NCI-H2081 (cell line): ENCODE results near the gene CASP2.

Experiments
- DNase-seq, 2 experiments: peaks; one replicate each; lab custom pipeline; 2025; lab: John Stamatoyannopoulos, UW

The CASP2 gene

DNA sequence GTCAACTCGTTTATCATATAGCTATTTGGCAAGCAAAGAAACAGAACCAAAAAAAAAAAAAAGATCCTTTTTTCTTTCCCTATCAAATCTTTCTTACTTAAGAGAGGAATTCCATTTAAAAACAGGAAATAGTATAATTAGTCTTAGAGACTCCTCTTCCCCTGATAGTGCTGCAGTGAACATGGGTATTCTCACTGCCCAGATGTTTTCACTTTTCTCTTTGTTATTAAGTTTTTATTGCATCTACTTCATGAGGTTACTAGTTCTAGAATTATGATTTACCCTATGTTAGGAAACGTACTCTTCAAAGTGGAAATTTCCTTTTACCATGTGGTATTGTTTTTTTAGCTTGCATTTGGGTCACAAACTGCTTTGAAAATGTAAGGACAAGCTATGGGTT, 8.5 kb downstream of the CASP2 start:
- no peak for DNase-seq

DNA sequence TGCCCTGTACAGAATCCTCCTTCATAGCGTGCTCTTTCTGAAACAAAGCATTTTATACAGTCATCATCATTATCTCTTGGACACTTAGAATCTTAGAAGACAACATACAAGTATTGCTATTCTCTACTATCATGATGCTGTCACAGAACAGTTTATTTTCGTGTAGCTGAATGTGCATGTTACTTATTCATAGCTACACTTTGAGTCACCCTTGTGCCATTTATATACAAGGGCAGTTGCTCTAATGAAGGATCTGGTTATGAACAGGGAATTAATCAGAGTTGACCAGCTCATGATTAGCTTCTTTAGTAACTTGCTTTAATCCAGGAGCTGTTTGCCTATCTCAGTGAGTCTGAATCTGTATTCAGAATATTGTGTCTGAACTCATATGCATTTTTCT, 11.2 kb downstream of the CASP2 start:
- no peak for DNase-seq

DNA sequence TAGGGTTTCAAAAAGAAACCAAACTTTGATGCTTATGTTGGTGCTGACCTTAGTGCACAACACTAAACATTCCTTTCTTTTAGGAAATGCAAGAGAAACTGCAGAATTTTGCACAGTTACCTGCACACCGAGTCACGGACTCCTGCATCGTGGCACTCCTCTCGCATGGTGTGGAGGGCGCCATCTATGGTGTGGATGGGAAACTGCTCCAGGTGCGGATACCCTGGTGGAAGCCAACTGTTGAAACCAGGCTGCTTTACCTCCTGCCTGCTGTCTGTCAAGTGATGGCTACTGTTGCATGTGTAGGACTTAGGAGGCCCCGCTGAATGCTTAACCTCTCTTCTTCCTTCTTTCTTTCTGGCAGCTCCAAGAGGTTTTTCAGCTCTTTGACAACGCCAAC, 11.7 kb downstream of the CASP2 start:
- peak; percentile 19 to 44 for DNase-seq

DNA sequence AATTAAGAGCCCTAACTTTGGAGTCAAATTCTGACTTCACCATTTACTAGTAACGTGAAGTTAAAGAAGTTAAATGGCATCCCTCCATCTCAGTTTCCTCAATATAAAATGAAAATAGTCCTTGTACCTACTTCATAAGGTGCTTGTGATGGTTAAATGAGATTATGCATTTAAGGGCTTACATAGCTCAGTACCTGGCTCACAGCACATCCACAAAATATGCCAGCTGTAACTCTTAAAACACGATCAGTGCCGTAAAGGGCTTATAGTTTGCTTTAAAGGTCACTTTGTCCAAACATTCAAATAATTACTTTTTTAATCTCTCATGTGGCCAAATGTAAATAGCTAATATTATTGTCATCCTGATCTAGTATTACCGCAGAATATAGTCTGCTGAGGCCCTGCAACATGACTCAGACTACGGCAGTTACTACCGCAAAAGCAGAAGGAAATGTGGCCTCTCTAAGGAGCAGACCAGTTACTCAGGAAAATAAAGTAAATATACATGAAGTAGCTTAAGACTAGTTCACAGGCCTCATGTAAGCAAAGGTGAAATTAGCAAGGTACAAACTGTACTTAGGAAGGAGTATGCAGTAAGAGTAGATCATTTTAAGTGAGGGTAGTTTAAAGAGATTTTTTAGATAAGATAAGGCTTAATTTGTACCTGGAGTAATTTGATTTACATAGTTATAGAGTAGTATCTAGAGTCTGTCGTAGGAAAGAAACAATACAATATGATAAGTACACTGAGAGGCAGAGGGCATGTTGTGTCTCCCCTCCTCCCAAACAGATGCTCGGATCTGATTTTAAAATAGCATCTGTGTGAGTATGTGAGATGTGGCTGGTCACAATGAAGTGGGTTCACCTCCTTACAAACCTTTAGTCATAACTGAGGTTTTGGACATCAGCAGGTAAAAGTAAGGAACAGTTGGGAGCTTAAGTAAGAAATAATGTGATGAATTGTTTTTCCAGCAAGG, 13.1 kb downstream of the CASP2 start:
- no peak for DNase-seq

DNA sequence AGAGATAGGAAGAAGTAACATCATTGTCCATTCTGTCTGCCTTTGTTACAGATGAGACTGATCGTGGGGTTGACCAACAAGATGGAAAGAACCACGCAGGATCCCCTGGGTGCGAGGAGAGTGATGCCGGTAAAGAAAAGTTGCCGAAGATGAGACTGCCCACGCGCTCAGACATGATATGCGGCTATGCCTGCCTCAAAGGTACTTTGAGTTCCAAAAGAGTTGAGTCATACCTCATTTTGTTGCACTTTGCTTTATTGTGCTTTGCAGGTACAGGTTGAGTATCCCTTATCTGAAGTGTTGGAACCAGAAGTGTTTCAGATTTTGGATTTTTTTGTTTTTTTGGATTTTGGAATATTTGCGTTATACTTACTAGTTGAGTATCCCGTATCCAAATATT, 15.6 kb downstream of the CASP2 start:
- DNase-seq = no peak

DNA sequence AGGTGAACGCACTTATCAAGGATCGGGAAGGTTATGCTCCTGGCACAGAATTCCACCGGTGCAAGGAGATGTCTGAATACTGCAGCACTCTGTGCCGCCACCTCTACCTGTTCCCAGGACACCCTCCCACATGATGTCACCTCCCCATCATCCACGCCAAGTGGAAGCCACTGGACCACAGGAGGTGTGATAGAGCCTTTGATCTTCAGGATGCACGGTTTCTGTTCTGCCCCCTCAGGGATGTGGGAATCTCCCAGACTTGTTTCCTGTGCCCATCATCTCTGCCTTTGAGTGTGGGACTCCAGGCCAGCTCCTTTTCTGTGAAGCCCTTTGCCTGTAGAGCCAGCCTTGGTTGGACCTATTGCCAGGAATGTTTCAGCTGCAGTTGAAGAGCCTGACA, 16.8 kb downstream of the CASP2 start:
- no peak for DNase-seq

DNA sequence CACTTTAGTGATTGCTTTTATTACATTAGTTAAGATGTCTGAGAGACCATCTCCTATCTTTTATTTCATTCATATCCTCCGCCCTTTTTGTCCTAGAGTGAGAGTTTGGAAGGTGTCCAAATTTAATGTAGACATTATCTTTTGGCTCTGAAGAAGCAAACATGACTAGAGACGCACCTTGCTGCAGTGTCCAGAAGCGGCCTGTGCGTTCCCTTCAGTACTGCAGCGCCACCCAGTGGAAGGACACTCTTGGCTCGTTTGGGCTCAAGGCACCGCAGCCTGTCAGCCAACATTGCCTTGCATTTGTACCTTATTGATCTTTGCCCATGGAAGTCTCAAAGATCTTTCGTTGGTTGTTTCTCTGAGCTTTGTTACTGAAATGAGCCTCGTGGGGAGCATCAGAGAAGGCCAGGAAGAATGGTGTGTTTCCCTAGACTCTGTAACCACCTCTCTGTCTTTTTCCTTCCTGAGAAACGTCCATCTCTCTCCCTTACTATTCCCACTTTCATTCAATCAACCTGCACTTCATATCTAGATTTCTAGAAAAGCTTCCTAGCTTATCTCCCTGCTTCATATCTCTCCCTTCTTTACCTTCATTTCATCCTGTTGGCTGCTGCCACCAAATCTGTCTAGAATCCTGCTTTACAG, 17.4 kb downstream of the CASP2 start:
- DNase-seq = peak; percentile 11 to 14

DNA sequence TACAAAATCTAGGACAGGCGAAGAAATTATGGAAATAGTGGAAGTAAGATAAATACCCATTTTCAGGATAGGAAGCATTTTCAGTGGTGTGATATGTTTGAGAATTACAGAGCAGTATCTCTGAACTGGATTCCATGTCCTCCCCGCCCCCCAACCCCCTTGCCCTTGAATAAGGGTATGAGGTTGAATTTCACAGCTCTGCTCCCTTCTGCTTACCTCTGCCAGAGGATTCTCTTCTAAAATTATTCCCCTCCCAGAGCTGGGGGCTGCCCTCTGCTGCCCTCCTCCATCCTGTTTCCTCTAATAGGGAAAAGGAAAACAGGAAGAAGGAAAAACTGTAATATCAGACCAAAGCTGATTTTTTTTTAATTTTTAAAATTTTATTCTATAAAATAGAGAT, 20.5 kb downstream of the CASP2 start:
- no peak for DNase-seq

DNA sequence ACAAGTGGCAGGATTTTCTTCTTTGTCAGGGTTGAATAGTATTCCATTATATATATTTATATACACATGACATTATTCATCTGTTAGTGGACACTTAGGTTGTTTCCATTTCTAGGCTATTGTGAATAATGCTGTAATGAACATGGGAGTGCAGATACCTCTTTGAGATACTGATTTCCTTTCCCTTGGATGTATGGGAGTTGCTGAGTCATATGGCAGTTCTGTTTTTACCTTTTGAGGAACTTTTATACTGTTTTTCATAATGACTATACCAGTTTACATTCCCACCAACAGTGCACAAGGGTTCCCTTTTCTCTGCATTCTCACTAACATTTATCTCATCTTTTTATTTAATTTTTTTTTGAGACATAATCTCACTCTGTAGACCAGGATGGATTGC, 26.0 kb downstream of the CASP2 start:
- no peak for DNase-seq

DNA sequence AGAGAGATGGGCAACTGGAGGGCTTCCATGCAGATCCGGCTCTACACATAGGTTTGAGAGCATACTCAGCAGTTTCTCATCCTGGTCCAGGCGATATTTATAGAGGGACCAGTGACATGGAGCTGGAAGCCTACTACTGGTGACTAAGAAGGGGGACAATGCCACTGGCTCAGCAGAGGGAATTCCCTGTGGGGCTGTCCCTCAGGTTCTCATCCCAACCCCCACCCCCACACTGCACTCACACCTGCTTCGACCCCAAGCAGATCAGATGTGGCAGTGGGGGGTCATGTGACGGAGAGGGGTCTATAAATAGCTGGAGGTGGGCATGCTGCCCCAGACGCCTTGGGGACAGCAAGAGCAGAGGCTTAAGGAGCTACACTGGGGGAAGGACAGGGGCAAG, 27.6 kb downstream of the CASP2 start, which contains the start of gene CLCN1:
Gene CLCN1, plus strand, starts transcription at position 336 of the 400 bp plus-strand sequence. CDS start 102 bp downstream, outside the sequence.
- DNase-seq = no peak

DNA sequence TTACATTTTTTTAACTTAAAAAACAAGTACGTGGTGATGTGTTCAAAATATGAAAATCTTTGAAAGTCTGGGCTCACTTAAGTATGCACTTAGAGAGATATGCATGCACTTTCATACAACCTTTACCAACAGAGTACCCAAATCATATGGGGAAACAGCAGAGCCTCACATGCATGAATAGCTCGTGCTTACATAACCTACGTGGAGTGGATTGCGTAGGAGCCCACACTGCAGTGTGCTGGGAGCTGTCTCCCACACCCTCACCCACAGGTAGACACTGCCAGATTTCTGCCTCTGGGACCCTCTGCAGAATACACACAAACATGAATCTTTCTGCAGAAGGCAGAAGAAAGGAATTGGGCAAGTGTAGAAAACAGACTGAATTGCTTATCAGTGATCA, 28.3 kb downstream of the CASP2 start:
- no peak for DNase-seq

DNA sequence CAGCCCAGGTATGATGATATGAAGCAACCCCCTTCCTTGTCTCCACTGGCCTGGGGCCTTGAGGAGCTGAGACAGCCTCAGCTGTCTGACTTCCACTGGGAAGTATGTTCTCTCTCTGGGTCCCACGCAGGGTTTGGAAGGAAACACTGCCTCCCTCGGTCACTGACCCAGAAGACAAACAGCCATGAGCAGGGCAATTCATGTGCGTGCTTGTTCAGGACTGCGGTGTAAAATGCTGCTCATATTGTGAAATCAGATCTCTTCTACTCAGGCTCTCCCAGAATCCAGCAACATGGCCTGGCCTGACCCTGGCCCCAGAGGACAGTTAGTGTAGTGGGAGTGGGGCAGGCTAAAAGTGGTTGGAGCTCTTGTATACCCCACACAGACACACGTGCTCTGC, 30.5 kb downstream of the CASP2 start:
- DNase-seq = no peak

DNA sequence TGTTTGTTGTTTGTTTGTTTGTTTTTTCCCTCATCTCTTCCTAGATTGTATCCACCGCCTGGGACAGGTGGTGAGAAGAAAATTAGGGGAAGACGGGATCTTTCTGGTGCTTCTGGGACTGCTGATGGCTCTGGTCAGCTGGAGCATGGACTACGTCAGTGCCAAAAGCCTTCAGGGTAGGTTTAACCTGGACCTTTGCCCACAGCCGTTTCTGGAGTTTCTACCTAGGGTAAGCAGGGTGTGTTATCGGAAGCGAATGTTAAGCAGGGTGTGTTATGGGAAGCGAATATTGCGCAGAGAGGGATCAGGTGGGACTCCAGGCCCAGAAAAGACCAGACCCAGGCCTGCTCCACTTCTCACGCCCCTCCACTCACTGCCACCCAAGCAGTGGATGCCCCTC, 32.5 kb downstream of the CASP2 start:
- no peak for DNase-seq

DNA sequence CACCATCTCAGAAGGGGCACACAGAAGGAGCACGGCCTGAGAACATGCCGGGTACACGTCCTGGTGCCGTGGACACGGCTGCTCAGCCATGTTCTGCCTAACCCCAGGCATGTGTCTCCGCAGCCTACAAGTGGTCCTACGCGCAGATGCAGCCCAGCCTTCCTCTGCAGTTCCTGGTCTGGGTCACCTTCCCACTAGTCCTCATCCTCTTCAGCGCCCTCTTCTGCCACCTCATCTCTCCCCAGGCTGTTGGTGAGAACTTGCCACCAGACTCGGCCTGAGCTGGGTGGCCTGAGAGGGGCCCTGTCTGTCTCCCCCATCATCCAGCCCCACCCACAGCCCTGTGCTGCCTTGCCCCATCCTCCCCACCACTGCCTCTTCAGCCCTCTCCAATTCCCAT, 33.1 kb downstream of the CASP2 start:
- no peak for DNase-seq

DNA sequence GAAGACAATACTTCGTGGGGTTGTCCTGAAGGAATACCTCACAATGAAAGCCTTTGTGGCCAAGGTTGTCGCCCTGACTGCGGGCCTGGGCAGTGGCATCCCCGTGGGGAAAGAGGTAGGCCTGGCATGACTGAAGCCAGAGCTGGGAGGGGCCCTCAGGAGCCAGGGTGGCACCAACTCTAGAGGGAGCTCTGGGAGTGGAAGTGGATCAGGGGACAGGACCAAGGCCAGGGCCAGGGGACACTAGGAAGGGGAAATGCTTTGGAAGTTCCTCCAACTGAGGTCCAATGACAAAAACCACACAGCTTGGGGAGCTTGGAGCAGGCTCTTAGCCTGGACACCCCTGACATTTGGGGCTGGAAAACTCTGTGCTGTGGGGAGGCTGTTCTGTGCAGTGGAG, 33.6 kb downstream of the CASP2 start:
- DNase-seq = no peak

DNA sequence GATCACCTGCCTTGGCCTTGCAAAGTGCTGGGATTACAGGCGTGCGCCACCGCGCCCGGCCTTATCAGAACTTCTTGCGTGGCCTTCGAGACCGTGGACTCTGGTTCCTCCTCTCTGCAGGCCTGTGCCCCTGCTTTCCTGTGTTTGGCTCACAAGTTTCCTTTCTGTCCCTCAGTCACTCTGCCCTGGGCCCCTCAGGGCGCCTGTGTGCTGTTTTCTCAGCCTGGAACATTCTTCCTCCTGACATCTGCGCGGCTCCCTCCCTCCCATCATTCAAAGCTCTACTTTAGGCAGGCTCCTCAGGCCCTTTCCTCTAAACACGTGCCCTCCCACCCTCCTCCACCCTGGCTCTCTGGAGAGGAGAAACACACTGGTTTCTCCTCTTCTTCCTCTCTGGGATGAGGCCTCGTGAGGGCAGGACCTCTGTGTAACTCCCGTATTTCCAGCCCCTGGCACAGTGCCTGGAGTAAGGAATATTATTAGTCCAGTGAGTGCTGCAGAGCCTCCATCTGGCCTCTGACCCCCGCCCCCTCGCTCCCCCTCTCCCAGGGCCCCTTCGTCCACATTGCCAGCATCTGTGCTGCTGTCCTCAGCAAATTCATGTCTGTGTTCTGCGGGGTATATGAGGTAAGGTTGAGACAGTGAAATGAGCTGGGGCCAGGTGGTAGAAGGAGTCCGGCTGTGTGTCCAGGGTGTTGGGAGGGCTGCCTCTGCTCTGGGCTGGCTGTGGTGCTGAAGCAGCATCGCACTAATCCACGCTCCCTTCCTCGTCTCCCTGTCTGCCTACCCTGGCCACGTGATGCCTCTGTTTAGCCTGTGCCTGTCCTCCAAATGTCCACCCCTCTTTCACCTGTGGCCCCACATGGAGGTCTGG, 34.8 kb downstream of the CASP2 start:
- no peak for DNase-seq

DNA sequence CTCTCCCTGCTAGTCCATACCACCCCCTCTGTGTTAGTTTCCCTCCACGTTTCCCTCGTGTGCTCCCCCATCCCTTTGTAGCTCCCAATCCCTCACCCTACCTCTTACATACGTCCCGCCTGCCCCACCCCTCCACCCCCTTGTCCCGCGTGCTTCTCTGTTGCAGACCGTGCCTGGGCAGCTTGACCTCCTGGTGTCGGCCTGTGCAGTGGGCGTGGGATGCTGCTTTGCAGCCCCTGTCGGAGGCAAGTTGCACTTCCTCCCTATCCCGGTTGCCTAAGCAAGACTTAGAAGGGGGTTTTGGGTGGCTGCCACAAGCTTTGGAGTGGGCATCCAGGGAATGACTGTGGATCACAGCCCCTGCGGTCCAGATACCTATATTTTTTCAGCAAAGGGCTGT, 35.5 kb downstream of the CASP2 start:
- no peak for DNase-seq

DNA sequence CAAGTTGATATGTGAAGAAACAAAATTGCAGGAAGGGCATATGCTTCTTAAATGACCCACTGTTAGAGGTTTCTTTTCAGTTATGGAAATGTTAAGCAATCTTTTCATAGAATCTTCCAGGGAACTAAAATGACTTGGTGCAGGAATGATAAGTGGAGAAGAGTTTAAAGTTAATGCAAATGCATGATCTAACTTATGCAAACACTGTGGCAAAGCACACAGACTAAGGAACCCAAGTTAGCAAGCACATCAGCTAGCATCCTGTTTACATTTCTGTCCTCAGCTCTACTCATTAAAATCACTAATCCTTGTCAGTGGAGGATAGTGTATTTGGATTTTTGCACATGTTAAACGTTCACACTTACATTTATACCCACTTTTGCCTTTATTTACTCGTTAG, 37.1 kb downstream of the CASP2 start:
- DNase-seq = no peak

DNA sequence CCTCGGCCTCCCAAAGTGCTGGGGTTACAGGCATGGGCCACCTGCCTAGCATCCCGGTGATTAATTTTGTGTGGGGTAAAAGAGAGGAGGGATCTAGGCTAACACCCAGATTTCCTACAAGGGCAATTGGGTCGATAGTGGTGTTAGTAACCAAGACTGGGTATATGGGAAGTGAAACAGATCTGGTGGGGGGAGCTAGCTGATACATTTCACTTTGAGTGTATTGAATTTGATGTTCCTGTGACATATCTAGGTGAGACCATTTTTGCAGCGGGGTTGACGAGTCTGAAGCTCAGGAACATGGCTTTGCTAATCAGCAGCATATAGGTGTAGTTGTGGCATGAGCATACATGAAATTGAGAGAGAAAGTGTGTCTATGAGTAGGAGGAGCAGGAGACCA, 39.8 kb downstream of the CASP2 start:
- DNase-seq = no peak

DNA sequence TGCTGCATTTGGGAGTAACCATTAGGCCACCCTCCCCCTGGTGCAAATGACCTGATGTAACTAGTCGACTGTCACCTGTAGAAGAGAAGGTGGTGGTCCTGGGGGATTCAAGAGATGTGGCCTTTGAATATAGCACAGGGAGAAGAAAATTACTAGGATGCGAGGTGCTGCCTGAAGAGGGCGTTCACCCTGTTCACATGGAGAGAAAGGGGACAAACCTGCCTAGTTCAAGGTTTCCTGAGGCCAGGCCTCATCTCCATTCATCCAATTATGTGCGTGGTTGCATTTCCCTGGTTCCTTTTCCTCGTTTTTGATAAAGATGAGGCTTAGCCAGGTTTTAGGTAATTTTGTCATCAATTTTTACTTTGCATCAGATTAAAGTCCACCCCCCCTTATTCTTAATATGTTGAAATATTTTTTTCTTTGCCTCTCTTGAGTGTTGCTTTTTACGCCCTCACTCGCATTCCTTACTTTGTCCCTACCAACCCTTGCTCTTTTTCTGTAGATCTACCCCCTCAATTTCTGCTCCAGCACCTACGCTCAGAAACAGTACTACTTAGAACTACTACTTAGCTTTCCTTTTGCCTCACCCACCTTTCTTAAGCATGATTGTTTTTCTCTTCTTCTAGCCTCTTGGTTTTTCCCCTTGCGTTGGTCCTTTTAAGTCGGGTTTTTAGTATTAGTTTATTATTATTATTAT, 41.5 kb downstream of the CASP2 start:
- DNase-seq = no peak

DNA sequence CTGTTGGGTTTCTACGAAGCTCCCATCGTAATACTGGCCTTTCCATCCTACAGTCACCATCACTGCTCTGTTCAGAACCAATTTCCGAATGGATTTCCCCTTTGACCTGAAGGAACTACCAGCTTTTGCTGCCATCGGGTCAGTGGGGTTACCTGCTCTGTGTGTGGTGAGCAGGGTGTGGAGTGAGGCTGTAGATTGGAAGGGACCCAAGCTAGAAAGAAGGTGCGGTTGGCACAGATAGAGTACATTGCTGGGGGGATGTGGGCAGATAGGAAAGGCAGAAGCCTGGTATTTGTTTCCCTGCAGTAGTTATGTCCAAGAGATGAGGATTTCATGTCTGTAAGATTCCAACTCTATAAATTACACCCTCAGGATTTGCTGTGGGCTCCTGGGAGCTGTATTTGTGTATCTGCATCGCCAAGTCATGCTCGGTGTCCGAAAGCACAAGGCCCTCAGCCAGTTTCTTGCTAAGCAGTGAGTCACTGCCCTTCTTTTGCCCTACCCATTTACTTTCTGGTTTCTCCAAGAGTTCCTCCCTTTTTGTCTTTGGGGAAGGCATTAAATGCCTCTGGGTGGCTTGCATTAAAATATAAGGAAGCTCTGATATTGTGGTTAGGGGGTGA, 43.1 kb downstream of the CASP2 start:
- DNase-seq = no peak
